HCT116 (cell line): ENCODE results near the gene ZBTB42. TPM values are rescaled to one million over a fixed set of nuclear protein-coding genes. Genes with fewer than 3 reads are reported as not detected.
A peak's percentile ranks its signal among the peaks of the same experiment; 100 is the strongest.

ENCODE experiments used
- ATAC-seq: fragments of 200-7000 bp; cut with Tn5 transposase; 2 replicates; pipeline ENCODE4 v1.9.1; 2020; ENCODE audit warnings: mild to moderate bottlenecking, moderate library complexity
- BruUV-seq: library from RNA; stranded (reverse); fragments of 400-500 nt; replicated peaks from 2 replicates; lab custom pipeline; 2021; lab: Mats Ljungman, UMichigan
- CTCF ChIA-PET: fragments of 300-600 bp; sonication (Branson Sonifier 250); formaldehyde crosslinking; loops from one replicate; lab custom pipeline; 2021; ENCODE audit warnings: antibody characterized with exemption; lab: Charles Lee
- POLR2A ChIA-PET: fragments of 300-600, 350-600 bp; sonication (Branson Sonifier 250); formaldehyde crosslinking; loops from one replicate; lab custom pipeline; 2021; ENCODE audit warnings: antibody characterized with exemption; lab: Charles Lee
- RAD21 ChIA-PET, 2 experiments: fragments of 300-600 bp; sonication (Branson Sonifier 250); formaldehyde crosslinking; loops; one replicate each; lab custom pipeline; 2023; ENCODE audit warnings: low total read pairs in 2 of 2; ENCODE audit not compliant: uncharacterized antibody in 2 of 2, unreplicated experiment in 2 of 2, low non-redundant PET in 1 of 2; lab: Charles Lee
- DNase-seq: peaks from one replicate; pipeline ENCODE4 v3.0.0-alpha.2; 2010; ENCODE audit warnings: low read depth, low spot score
- H2AFZ ChIP-seq: fragments of 200-600 bp; shearing (Covaris generic), sonication (generic); 2 replicates; pipeline ENCODE4 v1.6.1; 2017; ENCODE audit warnings: low read depth, mixed run types, mixed read lengths, antibody characterized with exemption, low read length; ENCODE audit not compliant: poor library complexity, severe bottlenecking
- H3K27ac ChIP-seq: 2 replicates; pipeline ENCODE4 v1.5.1; 2012; ENCODE audit warnings: low read depth, low read length
- H3K27me3 ChIP-seq: fragments of 200-600 bp; sonication (generic); 2 replicates; pipeline ENCODE4 v1.6.1; 2016; ENCODE audit warnings: mixed run types, low read length, mixed read lengths; ENCODE audit not compliant: insufficient read depth
- H3K36me3 ChIP-seq, 2 experiments: fragments of 200-500 bp in 1 of 2; fragments of 200-600 bp in 1 of 2; sonication (Bioruptor generic) in 1 of 2; sonication (generic) in 1 of 2; 2 replicates each; pipeline versions ENCODE4 v1.5.1 to v1.6.1; 2014 to 2016; ENCODE audit warnings: low read length in 2 of 2, inconsistent platforms in 1 of 2, mixed read lengths in 1 of 2, mixed run types in 1 of 2; ENCODE audit not compliant: insufficient read depth in 2 of 2, control insufficient read depth in 1 of 2
- H3K4me1 ChIP-seq, 2 experiments: fragments of 200-600 bp in 1 of 2; sonication (generic) in 1 of 2; 2 replicates each; pipeline versions ENCODE4 v1.5.1 to v1.6.1; 2012 to 2017; ENCODE audit warnings: low read length in 2 of 2, inconsistent platforms in 1 of 2, mild to moderate bottlenecking in 1 of 2, mixed read lengths in 1 of 2, mixed run types in 1 of 2, moderate library complexity in 1 of 2; ENCODE audit not compliant: insufficient read depth in 2 of 2, control insufficient read depth in 1 of 2
- H3K4me2 ChIP-seq: fragments of 200-600 bp; sonication (generic); 2 replicates; pipeline ENCODE4 v1.6.1; 2017; ENCODE audit warnings: mixed run types, low read length, mixed read lengths
- H3K4me3 ChIP-seq, 2 experiments: fragments of 200-600 bp in 1 of 2; sonication (generic) in 1 of 2; replicated peaks in 1 of 2; 2 replicates each; pipeline ENCODE4 v1.5.1; 2011 to 2016; ENCODE audit warnings: low read length in 2 of 2, control low read depth in 1 of 2, low read depth in 1 of 2, mild to moderate bottlenecking in 1 of 2, mixed read lengths in 1 of 2, mixed run types in 1 of 2
- H3K79me2 ChIP-seq: fragments of 200-600 bp; sonication (generic); 2 replicates; pipeline ENCODE4 v1.6.1; 2017; ENCODE audit warnings: mild to moderate bottlenecking, mixed run types, low read length, moderate library complexity, mixed read lengths; ENCODE audit not compliant: insufficient read depth
- H3K9ac ChIP-seq: fragments of 200-600 bp; sonication (generic); 2 replicates; pipeline ENCODE4 v1.6.1; 2016; ENCODE audit warnings: low read length, mixed read lengths
- H3K9me2 ChIP-seq: fragments of 200-600 bp; sonication (generic), shearing (Covaris generic); 2 replicates; pipeline ENCODE4 v1.6.1; 2017; ENCODE audit warnings: mixed run types, mild to moderate bottlenecking, moderate library complexity; ENCODE audit not compliant: insufficient read depth
- H3K9me3 ChIP-seq, 2 experiments: fragments of 200-500 bp in 1 of 2; fragments of 200-600 bp in 1 of 2; sonication (Bioruptor generic) in 1 of 2; sonication (generic) in 1 of 2; 2 replicates each; pipeline ENCODE4 v1.6.1; 2014 to 2017; ENCODE audit warnings: low read length in 2 of 2, mixed read lengths in 2 of 2, inconsistent platforms in 1 of 2, low read depth in 1 of 2, mild to moderate bottlenecking in 1 of 2, mixed run types in 1 of 2, moderate library complexity in 1 of 2; ENCODE audit not compliant: control insufficient read depth in 1 of 2, insufficient read depth in 1 of 2
- H4K20me1 ChIP-seq: fragments of 200-600 bp; sonication (generic), shearing (Covaris generic); 2 replicates; pipeline ENCODE4 v1.6.1; 2017; ENCODE audit warnings: mixed run types, mild to moderate bottlenecking, moderate library complexity; ENCODE audit not compliant: insufficient read depth
- CBX3 ChIP-seq: IDR thresholded peaks from 2 replicates; pipeline ENCODE4 v1.6.1; 2012; ENCODE audit warnings: low read depth
- CTCF ChIP-seq, 3 experiments: fragments of 200-600 bp in 1 of 3; sonication (generic) in 1 of 3; IDR thresholded peaks in 2 of 3; conservative IDR thresholded peaks in 1 of 3; 2 replicates each; pipeline ENCODE4 v1.5.1; 2012 to 2017; ENCODE audit warnings: low read depth in 2 of 3, low read length in 2 of 3, antibody characterized with exemption in 1 of 3, borderline replicate concordance in 1 of 3, control low read depth in 1 of 3, mild to moderate bottlenecking in 1 of 3, mixed read lengths in 1 of 3, mixed run types in 1 of 3, moderate library complexity in 1 of 3; ENCODE audit not compliant: insufficient read depth in 1 of 3
- EGR1 ChIP-seq: IDR thresholded peaks from 2 replicates; pipeline ENCODE4 v1.6.1; 2012; ENCODE audit warnings: low read depth
- ELF1 ChIP-seq: IDR thresholded peaks from 2 replicates; pipeline ENCODE4 v1.6.1; 2012; ENCODE audit warnings: low read depth, borderline replicate concordance
- EZH2 ChIP-seq: fragments of 200-600 bp; sonication (generic); IDR thresholded peaks from 2 replicates; pipeline ENCODE4 v1.6.1; 2017; ENCODE audit warnings: antibody characterized with exemption, mixed run types
- POLR2AphosphoS5 ChIP-seq: IDR thresholded peaks from 2 replicates; pipeline ENCODE4 v1.6.1; 2011; ENCODE audit warnings: mild to moderate bottlenecking, low read depth, low read length, moderate library complexity
- REST ChIP-seq: IDR thresholded peaks from 2 replicates; pipeline ENCODE4 v1.6.1; 2012; ENCODE audit warnings: low read depth
- SIN3A ChIP-seq: IDR thresholded peaks from 2 replicates; pipeline ENCODE4 v1.6.1; 2012; ENCODE audit warnings: low read depth
- ZNF274 ChIP-seq: fragments of 200-500 bp; sonication (Bioruptor generic); IDR thresholded peaks from 2 replicates; pipeline ENCODE4 v1.6.1; 2014; ENCODE audit warnings: mild to moderate bottlenecking, low read depth, low read length, inconsistent platforms
- intact Hi-C: fragments of 100-400 bp; cut with micrococcal nuclease; formaldehyde crosslinking; loops from 2 replicates; pipeline ENCODE4 v1.10.0; 2022
- total RNA-seq: library from RNA; stranded (reverse); gene quantifications from one replicate; pipeline ENCODE4 v1.2.1, GENCODE V29; 2021; ENCODE audit not compliant: unreplicated experiment

The ZBTB42 gene
- total RNA-seq, 1 experiment from 2014 or later, result 4.4 TPM

DNA sequence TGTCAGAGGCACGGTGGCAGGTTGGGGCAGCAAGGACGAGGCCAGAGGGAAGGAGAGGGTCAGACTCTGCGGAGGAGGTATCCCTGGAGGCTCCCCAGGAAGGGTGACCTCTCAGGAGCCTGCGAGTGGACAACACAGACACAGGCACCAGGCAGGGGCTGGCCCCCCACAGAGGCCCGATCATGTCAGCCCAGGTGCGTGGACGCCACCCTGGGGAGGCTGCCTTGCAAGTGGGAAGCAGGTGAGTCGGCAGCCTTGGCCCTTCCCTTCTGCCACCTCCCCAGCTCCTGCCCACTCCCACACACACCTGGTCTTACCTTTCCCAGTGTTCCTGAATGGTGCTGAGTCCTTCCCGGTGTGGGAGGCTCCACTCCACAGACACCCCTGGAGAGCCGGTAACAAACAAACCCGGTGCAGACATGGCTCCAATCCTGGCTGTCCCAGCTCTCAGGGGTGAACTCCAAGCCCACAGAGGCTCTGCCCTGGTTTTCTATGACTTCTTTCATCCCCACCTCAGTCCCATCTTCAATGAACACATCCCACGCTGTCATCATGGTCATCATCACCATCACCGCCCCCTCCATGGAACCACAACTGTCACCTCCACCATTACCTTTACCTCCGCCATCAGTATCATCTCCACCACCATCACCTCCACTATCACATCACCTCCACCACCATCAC, 5.2 kb downstream of the ZBTB42 start:
- intact Hi-C loops, result no loop called here
- DNase-seq (no peak), ATAC-seq (no peak)
- H3K27ac ChIP-seq, result peak overlapping the region; percentile 13; the same call in 1 of the 2 replicates
- no peak overlapping the region for H3K9ac ChIP-seq
- H2AFZ ChIP-seq, result no peak overlapping the region
- ChIA-PET RAD21 (no interaction called here), CTCF (no interaction called here), POLR2A (no interaction called here)
- no TSS peak for BruUV-seq
- no peaks in the 10 kb centered on the region for H3K9me3 ChIP-seq
- peak overlapping the region; percentile 35 for H3K4me2 ChIP-seq
- H3K27me3 ChIP-seq, result no peaks in the 10 kb centered on the region
- H3K9me2 ChIP-seq, result no peaks in the 10 kb centered on the region
- no peaks in the 10 kb centered on the region for H3K79me2 ChIP-seq
- no peaks in the 10 kb centered on the region for H4K20me1 ChIP-seq
- H3K4me1 ChIP-seq, result peaks cover 26 to 35% of the 10 kb centered on the region in 2 experiments
- no peak for TF ChIP-seq EZH2
- TF ChIP-seq SIN3A, result no peak
- no peak for TF ChIP-seq REST
- no peak for TF ChIP-seq EGR1
- TF ChIP-seq POLR2AphosphoS5, result no peak
- no peak for TF ChIP-seq CBX3
- TF ChIP-seq CTCF (IDR thresholded peaks at IDR 0.05 in 2 of 3, conservative IDR thresholded peaks at IDR 0.05 in 1 of 3; ENCODE audit: borderline replicate concordance in 1 of 3, insufficient read depth in 1 of 3, low read depth in 2 of 3, low read length in 2 of 3), result no peak
- TF ChIP-seq ELF1, result no peak
- no peak for TF ChIP-seq ZNF274
- TF ChIP-seq, all 23 proteins: peak for 0
- Histone ChIP-seq H3K36me3 (no peaks in the 10 kb centered on the region), H3K4me3 (no peak overlapping the region)
